Limb (tissue), 2 donors: ENCODE results near the gene SDC3.

Experiments
- DNase-seq, 2 donors: peaks; one replicate each; pipeline ENCODE4 v3.0.0-alpha.2; 2016; ENCODE audit errors: extremely low spot score in 2 of 2

Gene SDC3

DNA sequence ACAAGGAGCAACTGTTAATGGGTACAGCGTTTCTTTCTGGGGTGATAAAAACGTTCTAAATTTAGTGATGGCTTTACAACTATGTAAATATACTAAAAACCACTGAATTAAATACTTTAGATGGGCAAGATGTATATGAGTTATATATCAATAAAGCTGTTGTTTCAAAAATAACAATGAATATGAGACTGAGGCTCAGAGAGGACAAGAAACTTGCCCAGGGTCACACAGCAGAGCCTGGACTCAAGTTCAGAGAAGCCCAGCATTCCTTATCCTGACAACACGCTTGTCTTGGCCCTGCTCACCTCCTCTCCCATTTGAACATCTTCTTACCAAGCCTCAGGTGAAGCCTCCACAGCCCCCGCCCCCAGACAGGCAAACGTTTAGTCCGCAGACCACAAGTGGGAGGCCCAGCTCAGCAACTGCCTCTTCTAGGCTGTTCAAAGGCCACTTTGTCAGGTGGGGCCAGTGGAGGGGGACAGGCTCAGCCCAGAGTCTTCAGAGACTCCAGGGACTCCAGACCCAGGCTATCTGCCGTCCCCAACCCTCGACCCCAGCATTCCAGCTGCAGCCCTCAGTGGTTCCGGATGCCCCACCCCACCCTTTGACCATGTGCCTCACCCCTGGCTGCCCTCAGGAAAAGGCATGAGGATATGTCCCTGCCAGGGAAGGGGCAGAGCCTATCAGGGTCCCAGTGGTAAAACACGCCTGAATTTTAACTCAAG lies 17.9 kb downstream of the SDC3 start:
- no peak for DNase-seq

GRCh38 chr1:30889511-30889910 lies 19.0 kb downstream of the SDC3 start:
- no peak for DNase-seq

DNA sequence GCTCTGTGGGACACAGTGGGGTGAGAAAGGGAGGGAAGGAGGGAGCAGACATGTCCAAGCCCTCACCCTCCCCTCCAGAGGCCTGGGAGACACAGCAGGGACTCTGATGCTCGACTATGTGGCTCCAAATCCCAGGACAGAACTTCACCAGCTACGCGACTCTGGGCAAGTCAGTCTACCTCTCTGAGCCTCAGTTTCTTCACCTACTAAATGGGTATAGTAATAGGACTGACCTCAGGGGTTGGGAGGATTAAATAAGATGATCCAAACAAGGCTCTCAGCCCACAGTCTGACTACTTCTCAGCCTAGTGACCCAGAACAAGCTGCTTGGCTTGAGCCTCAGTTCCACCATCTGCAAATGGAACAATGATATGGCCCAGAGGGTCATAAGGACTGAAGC lies 19.6 kb downstream of the SDC3 start:
- DNase-seq, result no peak

DNA sequence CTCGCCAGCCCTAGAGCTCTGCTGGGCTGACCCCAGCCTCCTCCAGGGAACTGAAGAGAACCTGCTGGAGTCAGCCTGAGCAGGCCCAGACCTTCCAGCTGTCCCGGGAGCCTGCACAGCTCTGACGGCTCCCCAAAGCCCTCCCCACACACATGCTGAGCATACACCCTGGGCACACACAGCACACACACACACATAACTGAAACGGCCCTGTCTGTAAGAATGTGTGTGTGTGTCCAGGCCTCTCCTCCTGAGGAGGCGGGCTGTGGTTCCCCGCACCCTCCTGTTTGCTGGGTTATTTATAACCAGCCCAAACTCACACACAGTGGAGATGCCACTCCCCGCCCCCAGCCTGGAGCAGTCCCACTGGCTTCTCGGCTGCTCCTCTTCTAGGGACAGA lies 20.2 kb downstream of the SDC3 start:
- peak; percentile 63 to 66 for DNase-seq

GRCh38 chr1:30887485-30888315 lies 20.9 kb downstream of the SDC3 start:
- no peak for DNase-seq

DNA sequence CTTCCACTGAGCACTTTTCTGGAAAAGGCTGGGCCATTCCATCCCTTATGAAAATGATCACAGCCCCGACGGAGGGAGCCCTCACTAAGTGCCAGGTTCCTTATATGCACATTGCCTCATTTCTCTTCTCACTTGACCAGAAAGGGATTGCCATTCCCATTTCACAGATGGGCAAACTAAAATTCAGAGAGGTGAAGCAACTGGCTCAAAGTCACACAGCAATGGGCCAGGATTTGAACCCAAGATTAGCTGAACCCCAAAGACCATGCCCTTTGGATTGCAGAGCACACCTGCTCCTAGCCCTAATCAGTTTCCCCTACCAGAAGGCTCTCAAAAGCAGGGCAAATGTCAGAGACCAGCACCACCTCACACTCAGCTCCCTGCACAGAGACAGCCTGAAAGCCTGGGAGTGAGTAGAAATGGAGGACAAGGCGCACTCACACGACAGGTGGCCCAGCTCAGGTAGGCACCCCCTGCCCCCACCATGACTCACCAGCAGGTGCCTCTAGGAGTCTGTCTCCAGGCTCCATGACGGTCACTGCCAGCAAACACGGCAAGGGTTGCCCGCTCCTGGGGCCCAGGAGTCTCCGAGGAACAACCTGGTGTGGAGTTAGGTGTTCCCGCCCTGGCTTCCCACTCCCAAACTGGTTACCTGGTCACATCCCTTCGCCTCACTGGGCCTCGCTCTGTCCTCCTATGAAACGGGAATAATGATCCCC lies 21.7 kb downstream of the SDC3 start:
- DNase-seq, result no peak

DNA sequence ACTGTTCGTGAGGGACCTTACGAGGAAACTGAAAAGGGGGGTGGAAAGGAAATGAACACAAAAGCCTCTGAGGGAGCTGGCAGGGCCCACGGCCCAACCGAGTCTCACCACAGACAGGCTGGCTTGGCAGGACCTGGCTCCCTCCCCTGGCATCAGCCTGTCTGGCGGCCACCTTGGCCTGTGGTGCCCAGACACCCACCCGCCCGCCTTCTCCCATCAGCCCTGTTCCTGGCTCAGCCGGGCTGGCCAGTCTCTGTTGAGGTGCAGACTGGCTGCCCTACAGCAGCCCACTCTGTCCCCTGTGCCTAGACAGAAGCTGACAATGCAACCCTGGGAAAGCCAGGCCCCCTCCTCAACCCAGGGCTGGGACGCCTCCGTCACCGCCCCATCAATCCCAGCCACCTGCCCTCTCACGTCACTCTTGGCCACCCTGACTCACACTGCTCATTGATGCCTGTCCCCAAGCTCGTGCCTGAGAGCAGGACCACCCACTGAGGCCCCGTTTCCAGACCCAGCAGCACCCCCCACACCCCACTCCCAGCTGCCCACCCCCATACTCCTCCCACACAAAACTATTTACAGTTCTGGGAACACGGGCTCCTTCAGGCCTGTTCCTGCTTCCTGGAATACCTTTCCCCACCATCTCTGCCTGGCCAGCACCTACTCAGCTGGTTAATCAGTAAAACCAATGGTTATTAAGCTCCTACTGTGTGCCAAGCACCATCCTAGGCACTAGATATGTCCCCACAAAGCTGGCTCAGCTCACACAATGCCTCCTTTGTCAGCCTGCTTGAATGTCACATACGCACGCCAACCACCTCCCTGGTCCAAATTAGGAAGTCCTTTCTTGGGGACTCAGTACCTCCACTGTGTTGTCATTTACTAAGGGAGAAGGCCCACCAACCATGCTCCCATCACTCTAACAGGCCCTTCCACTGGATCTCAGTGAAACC lies 22.7 kb downstream of the SDC3 start:
- DNase-seq, result peak in 1 of 2 donors; percentile 76

DNA sequence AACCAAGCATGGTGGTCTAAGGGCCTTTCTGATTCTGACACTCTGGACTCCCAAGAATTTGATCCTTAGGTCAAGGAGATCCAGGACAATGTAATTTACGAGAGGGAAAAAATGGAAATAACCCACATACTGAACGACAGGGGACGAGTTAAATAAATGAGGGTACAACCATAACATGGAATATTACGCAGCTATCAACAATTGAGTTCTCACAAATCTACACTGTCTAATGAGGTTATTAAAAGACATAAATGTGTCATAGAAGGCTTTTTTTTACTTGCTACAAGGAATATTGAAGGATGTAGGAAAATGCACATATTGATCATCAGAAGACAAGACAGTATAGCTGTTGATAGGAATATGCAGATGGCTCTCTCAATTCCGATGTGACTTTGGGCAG lies 23.8 kb downstream of the SDC3 start:
- no peak for DNase-seq

DNA sequence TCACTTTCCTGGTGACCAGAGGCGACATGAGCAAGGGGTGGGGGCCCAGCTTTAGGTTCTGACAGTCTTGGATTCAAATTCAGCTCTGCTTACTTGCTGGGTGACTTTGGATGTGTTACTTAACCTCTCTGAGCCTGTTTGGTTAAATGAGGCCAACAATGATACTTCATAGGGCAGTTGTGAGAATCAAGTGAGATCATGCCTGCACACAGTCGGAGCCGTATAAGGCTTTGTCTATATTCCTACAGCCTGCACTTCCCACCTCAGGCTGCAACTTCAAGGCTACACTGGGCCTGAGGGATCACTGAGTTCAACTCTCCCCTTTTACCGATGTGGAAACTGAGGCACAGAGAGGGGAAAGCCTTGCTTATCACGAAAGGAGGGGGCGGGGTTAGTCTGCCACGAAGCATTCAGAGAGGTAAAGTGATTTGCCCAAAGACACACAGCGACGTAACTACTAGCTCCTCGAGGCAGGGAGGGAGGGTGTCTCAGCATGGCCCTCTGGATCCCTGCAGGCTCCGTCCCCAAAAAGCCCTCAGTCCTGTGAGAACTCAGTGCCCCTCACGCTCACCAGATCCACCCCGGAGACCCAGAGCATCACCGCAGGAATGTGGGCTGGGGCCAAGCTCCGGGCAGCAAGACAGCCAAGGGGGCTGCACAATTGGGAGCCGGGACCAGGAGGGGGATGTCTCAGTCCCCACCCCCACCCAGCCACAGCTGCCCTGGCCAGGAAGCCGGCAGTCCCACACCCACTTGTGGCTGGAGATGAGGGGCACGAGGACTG lies 25.0 kb downstream of the SDC3 start:
- no peak for DNase-seq

DNA sequence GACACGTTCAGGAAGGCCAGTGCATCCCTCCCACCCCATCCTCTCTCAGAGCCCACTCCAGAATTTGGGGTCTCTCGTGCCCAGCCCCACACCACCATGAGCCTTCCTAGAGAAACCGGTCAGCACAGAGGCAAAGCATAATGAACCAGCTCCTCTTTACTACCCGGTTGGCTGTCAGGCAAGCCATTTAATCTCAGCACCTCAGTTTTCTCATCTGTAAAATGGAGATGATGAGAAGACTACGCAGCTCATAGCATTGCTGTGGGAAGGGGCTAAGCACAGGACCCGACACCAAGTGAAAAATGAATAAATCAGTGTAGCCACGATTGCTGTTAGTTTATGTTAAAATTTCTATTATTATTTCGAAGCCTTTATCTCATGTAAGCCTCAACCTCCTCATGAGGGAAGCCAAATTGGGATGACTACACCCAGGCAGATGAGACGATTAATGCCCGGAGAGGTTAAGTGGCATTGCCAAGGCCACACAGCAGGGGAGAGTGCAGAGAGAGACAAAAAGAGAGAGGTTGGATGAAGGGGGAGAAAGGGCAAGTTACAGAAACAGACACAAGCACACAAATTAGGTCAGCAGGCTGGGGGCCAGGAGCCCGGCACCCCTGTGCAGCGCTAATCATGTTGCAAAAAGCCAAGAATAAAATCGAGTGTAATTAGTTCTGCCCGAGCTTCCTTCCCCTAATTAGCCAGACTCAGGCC lies 25.7 kb downstream of the SDC3 start:
- no peak for DNase-seq

GRCh38 chr1:30881319-30882181 lies 27.0 kb downstream of the SDC3 start:
- no peak for DNase-seq

DNA sequence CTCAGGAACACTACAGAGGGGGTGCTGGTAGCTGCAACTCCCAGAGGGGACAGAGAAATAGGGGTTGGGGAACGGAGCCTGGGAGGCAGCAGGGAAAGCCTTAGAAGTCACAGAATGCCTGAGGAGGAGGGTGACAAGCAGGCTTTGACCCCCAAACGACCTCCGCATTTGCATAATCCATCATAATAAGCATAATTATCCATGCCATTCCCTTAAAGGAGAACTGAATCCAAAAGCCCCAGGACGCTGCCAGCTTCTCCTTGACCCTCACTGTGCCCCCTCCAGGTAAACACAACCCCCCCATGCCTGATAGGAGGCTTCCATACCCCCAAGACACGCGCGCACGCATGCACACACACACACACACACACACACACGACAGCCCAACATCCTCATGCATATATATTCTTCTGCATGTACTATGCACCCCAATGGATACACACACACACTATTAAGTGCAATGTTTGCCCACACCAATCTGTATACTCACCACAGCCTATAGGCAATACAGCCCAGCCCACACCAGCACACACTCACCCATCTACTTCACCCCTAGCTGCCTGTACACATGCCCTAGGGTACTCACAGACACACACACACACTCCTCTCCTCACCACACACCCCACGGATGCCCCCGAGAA lies 27.8 kb downstream of the SDC3 start:
- no peak for DNase-seq

GRCh38 chr1:30879940-30880677 lies 28.4 kb downstream of the SDC3 start:
- DNase-seq, result peak in 1 of 2 donors; percentile 65

GRCh38 chr1:30879126-30879786 lies 29.3 kb downstream of the SDC3 start:
- DNase-seq, result no peak

- DNase-seq, result no peak
Measured at GRCh38 chr1:30878559-30878958, 30.0 kb downstream of the SDC3 start.

DNA sequence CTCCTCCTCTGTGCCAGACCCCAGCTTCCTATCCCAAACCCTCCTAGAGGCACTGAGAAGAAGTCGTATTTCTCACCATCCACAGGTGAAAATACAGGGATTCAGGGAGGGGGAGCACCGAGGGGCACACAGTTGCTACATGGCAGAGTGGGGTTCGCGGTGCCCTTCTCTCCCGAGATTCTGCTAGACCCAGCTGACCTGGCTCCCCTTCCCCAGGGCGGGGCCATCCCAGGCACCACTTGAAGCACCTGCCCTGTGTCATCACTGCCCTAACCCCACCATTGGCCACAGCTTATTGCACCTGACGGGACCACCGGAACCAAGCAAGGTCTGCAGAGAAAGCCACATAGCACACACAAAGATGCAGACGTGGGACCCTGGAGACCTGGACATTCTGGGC lies 30.5 kb downstream of the SDC3 start:
- DNase-seq, result no peak
